ENCODE data around the gene KLHL25. TPM values are rescaled to one million over a fixed set of nuclear protein-coding genes. Genes with fewer than 3 reads are reported as not detected.
A peak's percentile ranks its signal among the peaks of the same experiment; 100 is the strongest.

The KLHL25 gene
- total RNA-seq, 1 experiment from 2014 or later, result 16.0 TPM

DNA sequence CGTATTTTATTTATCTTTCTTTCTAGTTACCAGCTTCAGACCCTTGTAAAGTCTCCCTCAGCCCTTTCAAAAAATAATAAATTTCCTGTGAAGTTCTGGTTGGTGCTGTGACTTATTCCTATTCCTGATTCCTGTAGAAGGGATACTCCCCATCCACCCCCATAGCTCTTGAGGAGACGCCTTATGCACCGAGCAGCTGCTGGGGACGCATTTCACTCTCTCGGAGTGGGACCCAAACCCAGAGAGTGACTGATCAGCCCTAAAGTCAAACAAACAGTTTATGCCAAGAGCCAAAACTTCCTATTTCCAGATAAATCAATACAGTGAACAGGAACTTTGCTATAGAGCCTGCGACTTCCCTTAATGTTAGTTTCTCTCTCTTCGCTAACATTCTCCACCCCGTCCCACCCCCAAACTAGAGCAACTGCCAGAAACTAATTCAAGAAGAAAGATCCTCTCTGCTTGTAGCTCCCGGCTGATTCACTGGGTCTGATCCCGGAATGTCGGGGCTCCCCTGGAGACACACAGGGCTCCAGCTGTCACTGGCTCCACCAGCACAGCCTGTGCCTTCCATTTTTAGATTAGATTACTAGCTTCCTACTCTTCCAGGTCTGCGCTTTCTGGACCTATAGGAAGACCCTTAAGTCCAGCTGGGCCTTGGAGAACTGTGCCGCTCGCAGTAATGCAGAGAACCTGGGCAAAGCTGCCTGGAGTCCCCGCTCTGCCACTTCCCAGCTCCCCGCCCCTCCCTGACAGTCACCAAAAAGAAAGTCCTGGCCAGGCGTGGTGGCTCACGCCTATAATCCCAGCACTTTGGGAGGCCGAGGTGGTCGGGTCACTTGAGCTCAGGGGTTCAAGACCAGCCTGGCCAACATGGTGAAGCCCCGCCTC is 45.2 kb downstream of the KLHL25 start:
- no peak for DNase-seq
- Mint-ChIP-seq H3K36me3 (ENCODE audit: insufficient read depth, unreplicated experiment) (peaks cover 72% of the 10 kb centered on the region), H3K27me3 (ENCODE audit: unreplicated experiment) (no peaks in the 10 kb centered on the region), H3K4me1 (ENCODE audit: low read depth, unreplicated experiment) (no peaks in the 10 kb centered on the region), H3K27ac (ENCODE audit: unreplicated experiment) (peak overlapping the region; percentile 30), H3K9me3 (ENCODE audit: low read depth, unreplicated experiment) (no peaks in the 10 kb centered on the region), H3K4me3 (ENCODE audit: low read depth, unreplicated experiment) (no peak overlapping the region)
- CTCF ChIA-PET, result interaction anchor here (1.0 kb wide), 1 partner anchor 16 kb away, joined by 5 read pairs; no protein-coding TSS in a partner anchor
- intact Hi-C loops (cut with micrococcal nuclease; ENCODE audit: unreplicated experiment), result no loop called here
- no TSS peak for BruUV-seq (replicated peaks)
- no peak for TF ChIP-seq CTCF (IDR thresholded peaks at IDR 0.05; ENCODE audit: unreplicated experiment)

DNA sequence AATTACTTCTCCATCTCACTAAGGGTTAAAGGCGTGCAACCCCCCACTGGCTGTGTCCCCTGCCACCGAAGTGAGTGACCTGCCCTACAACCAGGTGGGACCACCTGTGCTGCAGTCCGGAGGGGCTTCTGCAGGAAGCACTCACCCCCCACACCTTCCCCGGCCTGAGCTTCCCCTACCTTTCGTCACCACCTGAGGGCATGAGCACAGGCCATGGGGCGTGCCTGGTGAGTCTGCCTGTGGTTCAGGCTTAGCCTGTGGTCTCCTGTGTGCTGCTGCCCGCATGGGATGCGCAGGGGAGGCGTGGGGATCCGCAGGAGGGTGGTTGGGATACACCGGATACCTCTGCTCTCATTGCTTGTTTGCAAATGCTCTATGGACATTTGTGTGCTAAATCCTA is 46.0 kb downstream of the KLHL25 start:
- Mint-ChIP-seq H3K36me3 (ENCODE audit: insufficient read depth, unreplicated experiment) (peaks cover 70% of the 10 kb centered on the region), H3K27ac (ENCODE audit: unreplicated experiment) (peak overlapping the region; percentile 30), H3K4me1 (ENCODE audit: low read depth, unreplicated experiment) (no peaks in the 10 kb centered on the region), H3K4me3 (ENCODE audit: low read depth, unreplicated experiment) (no peak overlapping the region), H3K27me3 (ENCODE audit: unreplicated experiment) (no peaks in the 10 kb centered on the region), H3K9me3 (ENCODE audit: low read depth, unreplicated experiment) (no peaks in the 10 kb centered on the region)
- no peak for TF ChIP-seq CTCF (IDR thresholded peaks at IDR 0.05; ENCODE audit: unreplicated experiment)
- no TSS peak for BruUV-seq (replicated peaks)
- CTCF ChIA-PET, result no interaction called here
- intact Hi-C loops (cut with micrococcal nuclease; ENCODE audit: unreplicated experiment), result no loop called here
- no peak for DNase-seq

DNA sequence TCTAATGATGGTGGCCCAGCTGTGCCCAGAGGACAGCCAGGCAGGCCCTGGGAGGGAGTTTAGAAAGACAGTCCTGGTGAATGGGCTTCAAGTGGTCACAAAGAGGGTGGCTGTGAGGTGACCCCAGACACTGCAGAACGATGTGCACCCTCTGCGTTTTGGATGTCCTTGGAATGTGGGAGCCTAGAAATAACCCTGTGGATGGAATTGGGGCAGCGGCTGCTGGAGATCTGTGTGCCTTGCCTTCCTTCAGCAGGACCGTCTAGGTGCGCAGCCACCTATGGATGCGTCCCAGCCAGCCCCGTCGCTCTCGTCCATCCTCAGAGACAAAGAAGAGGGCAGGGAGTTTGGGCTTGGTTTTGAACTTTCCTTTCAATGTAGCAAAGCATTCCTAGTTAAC is 46.5 kb downstream of the KLHL25 start:
- CTCF ChIA-PET, result no interaction called here
- no peak for TF ChIP-seq CTCF (IDR thresholded peaks at IDR 0.05; ENCODE audit: unreplicated experiment)
- Mint-ChIP-seq H3K4me1 (ENCODE audit: low read depth, unreplicated experiment) (no peaks in the 10 kb centered on the region), H3K27me3 (ENCODE audit: unreplicated experiment) (no peaks in the 10 kb centered on the region), H3K36me3 (ENCODE audit: insufficient read depth, unreplicated experiment) (peaks cover 72% of the 10 kb centered on the region), H3K27ac (ENCODE audit: unreplicated experiment) (no peak overlapping the region), H3K4me3 (ENCODE audit: low read depth, unreplicated experiment) (no peak overlapping the region), H3K9me3 (ENCODE audit: low read depth, unreplicated experiment) (no peaks in the 10 kb centered on the region)
- no peak for DNase-seq
- intact Hi-C loops (cut with micrococcal nuclease; ENCODE audit: unreplicated experiment), result no loop called here
- BruUV-seq (replicated peaks), result no TSS peak

GRCh38 chr15:85746641-85747040 is 48.1 kb downstream of the KLHL25 start:
- Mint-ChIP-seq H3K9me3 (ENCODE audit: low read depth, unreplicated experiment) (no peaks in the 10 kb centered on the region), H3K4me1 (ENCODE audit: low read depth, unreplicated experiment) (no peaks in the 10 kb centered on the region), H3K36me3 (ENCODE audit: insufficient read depth, unreplicated experiment) (peaks cover 79% of the 10 kb centered on the region), H3K4me3 (ENCODE audit: low read depth, unreplicated experiment) (no peak overlapping the region), H3K27me3 (ENCODE audit: unreplicated experiment) (no peaks in the 10 kb centered on the region), H3K27ac (ENCODE audit: unreplicated experiment) (no peak overlapping the region)
- no peak for DNase-seq
- CTCF ChIA-PET, result no interaction called here
- BruUV-seq (replicated peaks), result no TSS peak
- intact Hi-C loops (cut with micrococcal nuclease; ENCODE audit: unreplicated experiment), result no loop called here
- TF ChIP-seq CTCF (IDR thresholded peaks at IDR 0.05; ENCODE audit: unreplicated experiment), result no peak
